ENCODE data around the gene FBXL7. TPM values are rescaled to one million over a fixed set of nuclear protein-coding genes. Genes with fewer than 3 reads are reported as not detected.

FBXL7 gene
- polyA plus RNA-seq, 1 donor from 2014 or later, result 0.24 TPM

DNA sequence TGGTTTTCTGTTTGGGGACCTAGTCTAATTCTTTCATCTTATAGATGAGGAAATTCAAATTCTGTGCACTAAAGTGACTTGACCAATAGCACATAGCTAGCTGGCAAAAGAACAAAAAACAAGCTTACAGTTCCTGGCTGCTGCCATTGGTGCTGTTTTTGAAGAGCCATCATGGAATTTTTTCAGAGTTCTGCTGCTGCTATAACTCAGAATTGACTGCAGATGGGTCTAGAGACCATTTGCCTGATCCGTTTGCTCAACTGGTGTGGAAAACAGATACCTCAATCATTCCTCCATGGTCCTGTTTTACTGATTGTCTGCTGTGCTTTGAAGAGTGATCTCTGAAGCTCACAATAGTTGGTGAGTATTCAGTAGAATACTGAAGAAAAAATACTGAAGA lies 15.2 kb downstream of the FBXL7 start:
- Histone ChIP-seq H3K36me3 (ENCODE audit: insufficient read depth, low read length) (no peaks in the 10 kb centered on the region), H2AFZ (ENCODE audit: low read depth, low read length) (no peak overlapping the region), H3K27ac (ENCODE audit: low read length) (no peak overlapping the region), H3K27me3 (ENCODE audit: insufficient read depth, low read depth, low read length) (no peaks in the 10 kb centered on the region), H3K9ac (ENCODE audit: low read length) (no peak overlapping the region), H3K9me3 (ENCODE audit: low read length) (no peaks in the 10 kb centered on the region), H4K20me1 (ENCODE audit: insufficient read depth) (no peaks in the 10 kb centered on the region), H3K4me2 (ENCODE audit: low read length) (no peak overlapping the region), H3K9me2 (ENCODE audit: insufficient read depth, low read length) (no peaks in the 10 kb centered on the region), H3K4me3 (ENCODE audit: low read length) (no peak overlapping the region), H3F3A (ENCODE audit: insufficient read depth, low read length, poor library complexity, severe bottlenecking) (no peaks in the 10 kb centered on the region), H3K79me2 (replicated peaks; ENCODE audit: insufficient read depth, low read length) (peaks cover 9% of the 10 kb centered on the region)
- TF ChIP-seq EZH2 (IDR thresholded peaks at IDR 0.05; ENCODE audit: borderline replicate concordance, insufficient read depth, low read length, poor library complexity, severe bottlenecking), result no peak
- TF ChIP-seq, protein P1, sequence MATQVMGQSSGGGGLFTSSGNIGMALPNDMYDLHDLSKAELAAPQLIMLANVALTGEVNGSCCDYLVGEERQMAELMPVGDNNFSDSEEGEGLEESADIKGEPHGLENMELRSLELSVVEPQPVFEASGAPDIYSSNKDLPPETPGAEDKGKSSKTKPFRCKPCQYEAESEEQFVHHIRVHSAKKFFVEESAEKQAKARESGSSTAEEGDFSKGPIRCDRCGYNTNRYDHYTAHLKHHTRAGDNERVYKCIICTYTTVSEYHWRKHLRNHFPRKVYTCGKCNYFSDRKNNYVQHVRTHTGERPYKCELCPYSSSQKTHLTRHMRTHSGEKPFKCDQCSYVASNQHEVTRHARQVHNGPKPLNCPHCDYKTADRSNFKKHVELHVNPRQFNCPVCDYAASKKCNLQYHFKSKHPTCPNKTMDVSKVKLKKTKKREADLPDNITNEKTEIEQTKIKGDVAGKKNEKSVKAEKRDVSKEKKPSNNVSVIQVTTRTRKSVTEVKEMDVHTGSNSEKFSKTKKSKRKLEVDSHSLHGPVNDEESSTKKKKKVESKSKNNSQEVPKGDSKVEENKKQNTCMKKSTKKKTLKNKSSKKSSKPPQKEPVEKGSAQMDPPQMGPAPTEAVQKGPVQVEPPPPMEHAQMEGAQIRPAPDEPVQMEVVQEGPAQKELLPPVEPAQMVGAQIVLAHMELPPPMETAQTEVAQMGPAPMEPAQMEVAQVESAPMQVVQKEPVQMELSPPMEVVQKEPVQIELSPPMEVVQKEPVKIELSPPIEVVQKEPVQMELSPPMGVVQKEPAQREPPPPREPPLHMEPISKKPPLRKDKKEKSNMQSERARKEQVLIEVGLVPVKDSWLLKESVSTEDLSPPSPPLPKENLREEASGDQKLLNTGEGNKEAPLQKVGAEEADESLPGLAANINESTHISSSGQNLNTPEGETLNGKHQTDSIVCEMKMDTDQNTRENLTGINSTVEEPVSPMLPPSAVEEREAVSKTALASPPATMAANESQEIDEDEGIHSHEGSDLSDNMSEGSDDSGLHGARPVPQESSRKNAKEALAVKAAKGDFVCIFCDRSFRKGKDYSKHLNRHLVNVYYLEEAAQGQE (IDR thresholded peaks at IDR 0.05; ENCODE audit: borderline replicate concordance), result no peak
- TF ChIP-seq POLR2AphosphoS5 (IDR thresholded peaks at IDR 0.05), result no peak
- no peak for TF ChIP-seq SMC3 (conservative IDR thresholded peaks at IDR 0.05; ENCODE audit: poor library complexity)
- TF ChIP-seq TAF1 (IDR thresholded peaks at IDR 0.05; ENCODE audit: low read depth), result no peak
- no peak for TF ChIP-seq MXI1 (conservative IDR thresholded peaks at IDR 0.05; ENCODE audit: poor library complexity, severe bottlenecking)
- TF ChIP-seq, protein P2, sequence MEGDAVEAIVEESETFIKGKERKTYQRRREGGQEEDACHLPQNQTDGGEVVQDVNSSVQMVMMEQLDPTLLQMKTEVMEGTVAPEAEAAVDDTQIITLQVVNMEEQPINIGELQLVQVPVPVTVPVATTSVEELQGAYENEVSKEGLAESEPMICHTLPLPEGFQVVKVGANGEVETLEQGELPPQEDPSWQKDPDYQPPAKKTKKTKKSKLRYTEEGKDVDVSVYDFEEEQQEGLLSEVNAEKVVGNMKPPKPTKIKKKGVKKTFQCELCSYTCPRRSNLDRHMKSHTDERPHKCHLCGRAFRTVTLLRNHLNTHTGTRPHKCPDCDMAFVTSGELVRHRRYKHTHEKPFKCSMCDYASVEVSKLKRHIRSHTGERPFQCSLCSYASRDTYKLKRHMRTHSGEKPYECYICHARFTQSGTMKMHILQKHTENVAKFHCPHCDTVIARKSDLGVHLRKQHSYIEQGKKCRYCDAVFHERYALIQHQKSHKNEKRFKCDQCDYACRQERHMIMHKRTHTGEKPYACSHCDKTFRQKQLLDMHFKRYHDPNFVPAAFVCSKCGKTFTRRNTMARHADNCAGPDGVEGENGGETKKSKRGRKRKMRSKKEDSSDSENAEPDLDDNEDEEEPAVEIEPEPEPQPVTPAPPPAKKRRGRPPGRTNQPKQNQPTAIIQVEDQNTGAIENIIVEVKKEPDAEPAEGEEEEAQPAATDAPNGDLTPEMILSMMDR (IDR thresholded peaks at IDR 0.05; ENCODE audit: poor library complexity, severe bottlenecking), result no peak
- no peak for TF ChIP-seq EP300 (conservative IDR thresholded peaks at IDR 0.05; ENCODE audit: poor library complexity, severe bottlenecking)
- no peak for TF ChIP-seq RAD21 (conservative IDR thresholded peaks at IDR 0.05)

DNA sequence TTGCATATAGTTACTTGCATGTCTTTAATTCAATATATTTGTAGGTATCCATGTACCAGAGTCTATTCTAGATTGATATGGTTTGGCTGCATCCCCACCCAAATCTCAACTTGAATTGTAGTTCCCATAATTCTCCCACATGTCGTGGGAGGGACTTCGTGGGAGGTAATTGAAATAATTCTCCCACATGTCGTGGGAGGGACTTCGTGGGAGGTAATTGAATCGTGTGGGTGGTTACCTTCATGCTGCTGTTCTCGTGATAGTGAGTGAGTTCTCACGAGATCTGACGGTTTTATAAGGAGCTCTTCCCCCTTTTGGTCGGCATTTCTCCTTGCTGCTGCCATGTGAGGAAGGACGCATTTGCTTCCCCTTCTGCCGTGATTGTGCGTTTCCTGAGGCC lies 16.5 kb downstream of the FBXL7 start:
- Histone ChIP-seq H3K27ac (ENCODE audit: low read length) (no peak overlapping the region), H3F3A (ENCODE audit: insufficient read depth, low read length, poor library complexity, severe bottlenecking) (no peaks in the 10 kb centered on the region), H3K4me3 (ENCODE audit: low read length) (no peak overlapping the region), H3K36me3 (ENCODE audit: insufficient read depth, low read length) (no peaks in the 10 kb centered on the region), H3K9me3 (ENCODE audit: low read length) (no peaks in the 10 kb centered on the region), H3K9ac (ENCODE audit: low read length) (no peak overlapping the region), H3K27me3 (ENCODE audit: insufficient read depth, low read depth, low read length) (no peaks in the 10 kb centered on the region), H2AFZ (ENCODE audit: low read depth, low read length) (no peak overlapping the region), H3K4me2 (ENCODE audit: low read length) (no peak overlapping the region), H3K9me2 (ENCODE audit: insufficient read depth, low read length) (no peaks in the 10 kb centered on the region), H4K20me1 (ENCODE audit: insufficient read depth) (no peaks in the 10 kb centered on the region), H3K79me2 (replicated peaks; ENCODE audit: insufficient read depth, low read length) (peaks cover 9% of the 10 kb centered on the region)
- TF ChIP-seq MXI1 (conservative IDR thresholded peaks at IDR 0.05; ENCODE audit: poor library complexity, severe bottlenecking), result no peak
- no peak for TF ChIP-seq EP300 (conservative IDR thresholded peaks at IDR 0.05; ENCODE audit: poor library complexity, severe bottlenecking)
- TF ChIP-seq, protein P2 (IDR thresholded peaks at IDR 0.05; ENCODE audit: poor library complexity, severe bottlenecking), result no peak
- no peak for TF ChIP-seq TAF1 (IDR thresholded peaks at IDR 0.05; ENCODE audit: low read depth)
- no peak for TF ChIP-seq EZH2 (IDR thresholded peaks at IDR 0.05; ENCODE audit: borderline replicate concordance, insufficient read depth, low read length, poor library complexity, severe bottlenecking)
- TF ChIP-seq RAD21 (conservative IDR thresholded peaks at IDR 0.05), result no peak
- no peak for TF ChIP-seq POLR2AphosphoS5 (IDR thresholded peaks at IDR 0.05)
- TF ChIP-seq, protein P1 (IDR thresholded peaks at IDR 0.05; ENCODE audit: borderline replicate concordance), result no peak
- no peak for TF ChIP-seq SMC3 (conservative IDR thresholded peaks at IDR 0.05; ENCODE audit: poor library complexity)
